HepG2 (cell line): ENCODE results near the gene CNNM2. TPM values are rescaled to one million over a fixed set of nuclear protein-coding genes. Genes with fewer than 3 reads are reported as not detected.

ENCODE experiments used
- ATAC-seq: fragments of 200-7000 bp; cut with Tn5 transposase; 3 replicates; pipeline ENCODE4 v1.9.1; 2020; ENCODE audit warnings: mild to moderate bottlenecking, moderate library complexity
- BruUV-seq: library from RNA; stranded (reverse); fragments of 400-500 nt; replicated peaks from 2 replicates; lab custom pipeline; 2021; lab: Mats Ljungman, UMichigan
- CTCF ChIA-PET: fragments of 300-600 bp; formaldehyde crosslinking; extraction: SDS; loops from one replicate; lab custom pipeline; 2021; ENCODE audit warnings: low total read pairs, inconsistent platforms, low intra/inter-chr PET ratio; lab: Yijun Ruan, JAX
- POLR2A ChIA-PET: fragments of 350-600 bp; sonication (Branson Sonifier 250); formaldehyde crosslinking; loops from one replicate; lab custom pipeline; 2020; ENCODE audit warnings: antibody characterized with exemption, inconsistent platforms; lab: Yijun Ruan, JAX
- DNase-seq: peaks from one replicate; pipeline ENCODE4 v3.0.0-alpha.2; 2015; ENCODE audit warnings: low spot score
- FAIRE-seq: peaks from 3 replicates; lab custom pipeline; 2011; peaks lifted over from hg19 to GRCh38; lab: Jason Lieb, UNC
- H2AFZ ChIP-seq: one replicate; pipeline ENCODE4 v1.6.1; 2011; ENCODE audit warnings: low read length, inconsistent platforms
- H3K27ac ChIP-seq: fragments of 300-600 bp; 3 replicates; pipeline ENCODE4 v1.8.0; 2011; ENCODE audit warnings: mixed run types, mild to moderate bottlenecking, mixed read lengths, low read length, inconsistent platforms; ENCODE audit not compliant: insufficient read depth; ENCODE audit errors: extremely low read length
- H3K27me3 ChIP-seq, 2 experiments: fragments of 200-600 bp in 1 of 2; 2 replicates in 1 of 2; 3 replicates in 1 of 2; pipeline versions ENCODE4 v1.6.0 to v1.8.0; 2011; ENCODE audit warnings: low read length in 2 of 2, mild to moderate bottlenecking in 2 of 2, moderate library complexity in 2 of 2, inconsistent platforms in 1 of 2; ENCODE audit not compliant: insufficient read depth in 2 of 2, control insufficient read depth in 1 of 2
- H3K36me3 ChIP-seq, 2 experiments: fragments of 200-600 bp in 1 of 2; replicated peaks in 1 of 2; 2 replicates in 1 of 2; 3 replicates in 1 of 2; pipeline versions ENCODE4 v1.5.1 to v1.8.0; 2011; ENCODE audit warnings: low read length in 2 of 2, inconsistent platforms in 1 of 2; ENCODE audit not compliant: insufficient read depth in 2 of 2, control insufficient read depth in 1 of 2
- H3K4me1 ChIP-seq: 2 replicates; pipeline ENCODE4 v1.5.1; 2012; ENCODE audit warnings: low read length, inconsistent platforms; ENCODE audit not compliant: insufficient read depth
- H3K4me2 ChIP-seq: 2 replicates; pipeline ENCODE4 v1.6.0; 2011; ENCODE audit warnings: low read depth, low read length, inconsistent platforms
- H3K4me3 ChIP-seq, 3 experiments: fragments of 200-600 bp in 1 of 3; sonication (generic), shearing (Covaris generic) in 1 of 3; replicated peaks in 1 of 3; 2 replicates each; pipeline ENCODE4 v1.5.1; 2011 to 2016; ENCODE audit warnings: low read length in 3 of 3, inconsistent platforms in 2 of 3, low read depth in 2 of 3, mild to moderate bottlenecking in 2 of 3, control low read depth in 1 of 3, mixed read lengths in 1 of 3; ENCODE audit not compliant: insufficient read depth in 1 of 3
- H3K79me2 ChIP-seq: one replicate; pipeline ENCODE4 v1.6.1; 2011; ENCODE audit warnings: low read length, inconsistent platforms; ENCODE audit not compliant: insufficient read depth
- H3K9ac ChIP-seq: 2 replicates; pipeline ENCODE4 v1.6.0; 2011; ENCODE audit warnings: mild to moderate bottlenecking, low read depth, low read length, inconsistent platforms; ENCODE audit not compliant: insufficient read depth
- H3K9me3 ChIP-seq: 2 replicates; pipeline ENCODE4 v1.5.1; 2012; ENCODE audit warnings: mild to moderate bottlenecking, low read length
- H4K20me1 ChIP-seq: 2 replicates; pipeline ENCODE4 v1.6.0; 2011; ENCODE audit warnings: inconsistent platforms, mild to moderate bottlenecking, low read length, moderate library complexity; ENCODE audit not compliant: insufficient read depth
- AKNA ChIP-seq: sonication (generic); formaldehyde crosslinking; IDR thresholded peaks from 2 replicates; pipeline ENCODE4 v1.4.0; 2020; ENCODE audit warnings: missing genetic modification reagents, borderline replicate concordance
- ELF3 ChIP-seq: IDR thresholded peaks from 2 replicates; pipeline ENCODE4 v1.6.1; 2016; ENCODE audit warnings: missing genetic modification reagents, missing compliant biosample characterization
- HMG20B ChIP-seq: conservative IDR thresholded peaks from 2 replicates; pipeline ENCODE4 v1.6.1; 2016; ENCODE audit warnings: missing genetic modification reagents, missing compliant biosample characterization
- JUND ChIP-seq: sonication (generic); formaldehyde crosslinking; IDR thresholded peaks from 2 replicates; pipeline ENCODE4 v1.8.0; 2022; ENCODE audit warnings: mild to moderate bottlenecking, missing genetic modification reagents
- KDM6A ChIP-seq: IDR thresholded peaks from 2 replicates; pipeline ENCODE4 v1.6.1; 2016; ENCODE audit warnings: low read depth
- RARG ChIP-seq: sonication (generic); formaldehyde crosslinking; IDR thresholded peaks from 2 replicates; pipeline ENCODE4 v1.4.0; 2020; ENCODE audit warnings: low read depth, mild to moderate bottlenecking, missing genetic modification reagents
- SETDB1 ChIP-seq: sonication (generic); formaldehyde crosslinking; IDR thresholded peaks from 2 replicates; pipeline ENCODE4 v1.5.1; 2020; ENCODE audit warnings: missing genetic modification reagents, mild to moderate bottlenecking, borderline replicate concordance
- TAF15 ChIP-seq: fragments of 200-400 bp; formaldehyde crosslinking; IDR thresholded peaks from one replicate; pipeline ENCODE4 v1.6.1; 2018; ENCODE audit warnings: mild to moderate bottlenecking, low read depth, low read length; ENCODE audit not compliant: poor library complexity, severe bottlenecking
- ZFP36L2 ChIP-seq: sonication (generic); formaldehyde crosslinking; IDR thresholded peaks from 2 replicates; pipeline ENCODE4 v1.4.0; 2020; ENCODE audit warnings: missing genetic modification reagents
- ZNF232 ChIP-seq: sonication (generic); formaldehyde crosslinking; IDR thresholded peaks from 2 replicates; pipeline ENCODE4 v1.4.0; 2020; ENCODE audit warnings: missing genetic modification reagents, borderline replicate concordance
- ZNF589 ChIP-seq: sonication (generic); formaldehyde crosslinking; conservative IDR thresholded peaks from 2 replicates; pipeline ENCODE4 v1.8.0; 2022; ENCODE audit warnings: mild to moderate bottlenecking, moderate library complexity, missing genetic modification reagents
- ZNF644 ChIP-seq: IDR thresholded peaks from 2 replicates; pipeline ENCODE4 v1.6.1; 2016; ENCODE audit warnings: low read depth
- WGBS: methylation state at CpG from one replicate; pipeline ENCODE4 v1.1.6; 2017; ENCODE audit warnings: low lambda C conversion rate; 5-methylcytosine and 5-hydroxymethylcytosine counted together
- in situ Hi-C: cut with HindIII; loops from 2 replicates; pipeline ENCODE4 v1.10.0; 2017; ENCODE audit warnings: low pct_unique_long_range_greater_than_20kb; ENCODE audit not compliant: extremely low pct_ligation_motif_present
- intact Hi-C: fragments of 100-400 bp; cut with micrococcal nuclease; formaldehyde crosslinking; loops from one replicate; pipeline ENCODE4 v1.10.0; 2022; ENCODE audit not compliant: unreplicated experiment
- polyA plus RNA-seq, 8 experiments: library from polyadenylated mRNA; depleted of rRNA in 3 of 8; stranded (reverse) in 7 of 8; unstranded in 1 of 8; fragments of >200 nt; fragmentation: Illumina TruSeq in 4 of 8; extraction: Trizol in 4 of 8; gene quantifications; 2 replicates each; pipeline versions ENCODE4 v1.2.1 to v1.2.3, GENCODE V29; 2011 to 2016; ENCODE audit warnings: low read depth in 4 of 8, missing spikeins in 1 of 8, mixed read lengths in 1 of 8; ENCODE audit not compliant: insufficient read depth in 1 of 8
- total RNA-seq, 5 experiments: library from RNA; depleted of rRNA; stranded (reverse); fragments of >200 nt; fragmentation: Illumina TruSeq; extraction: Trizol; gene quantifications; 2 replicates each; pipeline ENCODE4 v1.2.3, GENCODE V29; 2016; ENCODE audit warnings: low read depth in 1 of 5
- TF ChIP-seq, protein P1 (sequence below): sonication (generic); formaldehyde crosslinking; IDR thresholded peaks from 2 replicates; pipeline ENCODE4 v1.5.0; 2020; ENCODE audit warnings: mild to moderate bottlenecking, missing genetic modification reagents, borderline replicate concordance
- TF ChIP-seq, protein P2 (sequence below): sonication (generic); formaldehyde crosslinking; IDR thresholded peaks from 2 replicates; pipeline ENCODE4 v1.8.0; 2023; ENCODE audit warnings: mild to moderate bottlenecking, missing genetic modification reagents

Gene CNNM2
- total and polyA plus RNA-seq, 2 of the 13 experiments (the other 11 are each of a cell fraction or from before 2014, with no cell fraction given), result 7.1 to 9.0 TPM

DNA sequence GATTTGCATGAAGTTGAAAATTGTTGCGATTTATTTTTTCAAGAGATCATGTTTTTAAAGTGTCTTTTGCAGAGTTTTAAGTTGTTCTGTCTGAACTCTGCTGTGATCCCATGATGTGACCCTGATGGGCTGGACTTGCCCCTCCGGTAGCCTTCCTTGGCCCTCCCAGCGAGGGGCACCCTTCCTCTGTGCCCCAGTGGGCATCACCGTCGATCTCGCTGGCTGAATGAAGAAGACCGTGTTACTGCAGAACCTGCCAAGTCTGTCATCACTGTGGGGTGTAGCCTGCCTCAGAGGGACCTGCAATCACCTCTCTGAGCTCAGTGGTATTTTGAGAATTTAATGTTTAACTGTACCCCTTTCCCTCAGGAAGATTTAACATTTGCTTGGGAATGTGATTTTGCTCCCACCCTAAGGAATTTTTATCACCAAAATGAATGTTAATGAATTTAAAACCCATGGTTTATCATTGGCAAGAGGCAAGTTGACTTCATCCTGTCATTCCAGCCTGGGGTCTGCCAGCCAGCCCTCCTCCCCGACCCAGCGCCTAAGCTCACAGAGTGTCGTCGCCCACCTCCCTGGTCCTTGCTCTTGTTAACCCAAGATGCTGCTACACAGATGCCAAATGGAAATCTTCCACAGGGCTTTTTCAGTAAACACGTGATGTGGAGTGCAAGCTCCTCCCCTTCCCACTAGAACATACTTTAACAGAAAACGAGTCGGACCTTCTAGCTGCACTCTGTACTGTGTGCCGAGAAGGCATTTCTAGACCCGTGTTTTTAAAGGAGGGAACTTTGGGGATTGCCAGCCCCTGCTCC lies 159.6 kb downstream of the CNNM2 start:
- Histone ChIP-seq H3K4me2 (no peak overlapping the region), H3K4me1 (peaks cover 15% of the 10 kb centered on the region), H2AFZ (no peak overlapping the region), H3K4me3 (no peak overlapping the region), H3K27ac (no peak overlapping the region), H3K27me3 (no peaks in the 10 kb centered on the region), H4K20me1 (no peaks in the 10 kb centered on the region), H3K36me3 (peaks cover 19 to 33% of the 10 kb centered on the region in 2 experiments), H3K9me3 (no peaks in the 10 kb centered on the region), H3K9ac (no peak overlapping the region), H3K79me2 (no peaks in the 10 kb centered on the region)
- no peak for ATAC-seq
- ChIA-PET POLR2A (no interaction called here), CTCF (no interaction called here)
- in situ Hi-C loops (no loop called here), intact Hi-C loops (no loop called here)
- 97% methylated on average over 15 of the region's 16 CpGs for WGBS
- no peak for DNase-seq
- BruUV-seq, result no TSS peak
- FAIRE-seq, result no peak
- TF ChIP-seq, protein P1, sequence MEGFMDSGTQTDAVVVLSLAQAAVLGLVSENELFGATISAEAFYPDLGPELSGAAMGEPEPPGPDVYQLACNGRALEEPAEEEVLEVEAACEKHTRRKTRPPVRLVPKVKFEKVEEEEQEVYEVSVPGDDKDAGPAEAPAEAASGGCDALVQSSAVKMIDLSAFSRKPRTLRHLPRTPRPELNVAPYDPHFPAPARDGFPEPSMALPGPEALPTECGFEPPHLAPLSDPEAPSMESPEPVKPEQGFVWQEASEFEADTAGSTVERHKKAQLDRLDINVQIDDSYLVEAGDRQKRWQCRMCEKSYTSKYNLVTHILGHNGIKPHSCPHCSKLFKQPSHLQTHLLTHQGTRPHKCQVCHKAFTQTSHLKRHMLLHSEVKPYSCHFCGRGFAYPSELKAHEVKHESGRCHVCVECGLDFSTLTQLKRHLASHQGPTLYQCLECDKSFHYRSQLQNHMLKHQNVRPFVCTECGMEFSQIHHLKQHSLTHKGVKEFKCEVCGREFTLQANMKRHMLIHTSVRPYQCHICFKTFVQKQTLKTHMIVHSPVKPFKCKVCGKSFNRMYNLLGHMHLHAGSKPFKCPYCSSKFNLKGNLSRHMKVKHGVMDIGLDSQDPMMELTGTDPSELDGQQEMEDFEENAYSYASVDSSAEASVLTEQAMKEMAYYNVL (CRISPR knock-in tag), result no peak
- TF ChIP-seq, protein P2, sequence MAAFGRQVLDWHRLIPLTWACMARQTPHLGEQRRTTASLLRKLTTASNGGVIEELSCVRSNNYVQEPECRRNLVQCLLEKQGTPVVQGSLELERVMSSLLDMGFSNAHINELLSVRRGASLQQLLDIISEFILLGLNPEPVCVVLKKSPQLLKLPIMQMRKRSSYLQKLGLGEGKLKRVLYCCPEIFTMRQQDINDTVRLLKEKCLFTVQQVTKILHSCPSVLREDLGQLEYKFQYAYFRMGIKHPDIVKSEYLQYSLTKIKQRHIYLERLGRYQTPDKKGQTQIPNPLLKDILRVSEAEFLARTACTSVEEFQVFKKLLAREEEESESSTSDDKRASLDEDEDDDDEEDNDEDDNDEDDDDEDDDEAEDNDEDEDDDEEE (CRISPR knock-in tag), result no peak
- no peak for TF ChIP-seq ZFP36L2 (CRISPR knock-in tag)
- TF ChIP-seq ELF3 (CRISPR knock-in tag), result no peak
- no peak for TF ChIP-seq AKNA (CRISPR knock-in tag)
- no peak for TF ChIP-seq KDM6A
- TF ChIP-seq HMG20B (CRISPR knock-in tag), result no peak
- TF ChIP-seq RARG (CRISPR knock-in tag), result no peak
- TF ChIP-seq ZNF644 (CRISPR knock-in tag), result no peak
- TF ChIP-seq ZNF589 (CRISPR knock-in tag), result no peak
- no peak for TF ChIP-seq TAF15
- TF ChIP-seq ZNF232 (CRISPR knock-in tag), result no peak
- TF ChIP-seq JUND (CRISPR knock-in tag), result no peak
- no peak for TF ChIP-seq SETDB1
